GM19372 (cell line): ENCODE results near the gene ZCCHC9.
"Not testable (repeated sequence)": the region's sequence is repeated elsewhere in the genome, so short reads cannot be mapped to it uniquely, and the experiment has no call there.

Experiments
- ATAC-seq: cut with Tn5 transposase; IDR thresholded peaks from one replicate; pipeline ENCODE4 v1.9.1; 2021; ENCODE audit warnings: mild to moderate bottlenecking, low read depth, moderate library complexity; ENCODE audit not compliant: unreplicated experiment

The ZCCHC9 gene

GRCh38 chr5:81303563-81303962 is 2.2 kb downstream of the ZCCHC9 start:
- ATAC-seq = no peak

- ATAC-seq = no peak
Observed at GRCh38 chr5:81305785-81306184, 4.4 kb downstream of the ZCCHC9 start.

DNA sequence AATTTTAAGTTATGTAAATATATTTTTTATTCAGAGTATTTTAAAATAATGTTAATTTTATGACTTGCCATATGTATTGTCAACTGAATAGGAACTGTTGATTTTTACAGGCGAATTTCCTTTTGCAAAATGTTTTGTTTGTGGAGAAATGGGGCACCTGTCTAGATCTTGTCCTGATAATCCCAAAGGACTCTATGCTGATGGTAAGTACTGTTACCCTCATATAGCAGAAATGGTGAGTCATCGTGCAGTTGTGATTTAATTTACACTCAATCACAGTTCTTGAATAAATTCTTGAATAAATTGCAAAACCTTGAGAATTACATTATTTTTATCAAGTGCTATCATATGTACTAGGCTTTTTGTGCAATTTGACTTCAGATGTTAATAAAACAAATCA is 7.4 kb downstream of the ZCCHC9 start:
- ATAC-seq = no peak

GRCh38 chr5:81310402-81311063 is 9.1 kb downstream of the ZCCHC9 start:
- no peak for ATAC-seq

GRCh38 chr5:81313278-81313677 is 11.9 kb downstream of the ZCCHC9 start:
- ATAC-seq = no peak

- ATAC-seq = no peak
Observed at GRCh38 chr5:81313686-81314085, 12.3 kb downstream of the ZCCHC9 start.

DNA sequence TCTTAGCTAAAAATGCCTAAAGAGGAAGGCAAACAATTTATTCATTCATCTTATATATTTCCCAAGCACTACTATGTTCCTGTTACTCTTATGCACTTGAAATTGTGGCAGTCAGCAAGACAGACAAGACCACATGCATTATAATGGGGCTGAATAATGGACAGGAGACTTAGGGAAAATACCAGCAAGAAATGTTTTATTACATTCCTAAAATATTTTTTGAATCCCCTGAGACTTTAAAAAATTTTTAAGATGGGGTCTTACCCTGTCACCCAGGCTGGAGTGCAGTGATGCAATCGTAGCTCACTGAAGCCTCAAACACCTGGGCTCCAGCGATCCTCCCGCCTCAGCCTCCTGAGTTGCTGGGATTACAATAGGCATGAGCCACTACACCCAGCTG is 13.2 kb downstream of the ZCCHC9 start:
- no peak for ATAC-seq

- ATAC-seq = no peak
Observed at GRCh38 chr5:81315336-81315735, 13.9 kb downstream of the ZCCHC9 start.

- no peak for ATAC-seq
Observed at GRCh38 chr5:81315830-81316229, 14.4 kb downstream of the ZCCHC9 start.

- no peak for ATAC-seq
Observed at GRCh38 chr5:81316571-81316970, 15.2 kb downstream of the ZCCHC9 start.

DNA sequence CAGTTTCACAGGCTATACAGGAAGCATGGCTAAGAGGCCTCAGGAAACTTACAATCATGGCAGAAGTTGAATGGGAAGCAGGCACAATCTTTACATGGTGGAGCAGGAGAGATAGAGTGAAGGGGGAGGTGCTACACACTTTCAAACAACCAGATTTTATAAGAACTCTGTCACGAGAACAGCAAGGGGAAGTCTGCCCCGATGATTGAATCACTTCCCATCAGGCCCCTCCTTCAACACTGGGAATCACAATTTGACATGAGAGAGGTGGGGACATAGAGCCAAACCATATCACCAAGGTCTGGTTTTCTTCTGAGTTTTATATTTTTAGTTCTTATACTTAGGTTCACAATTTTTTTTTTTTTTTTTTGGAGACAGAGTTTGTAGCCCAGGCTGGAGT is 16.1 kb downstream of the ZCCHC9 start:
- ATAC-seq = no peak

- ATAC-seq = no peak
Observed at GRCh38 chr5:81326554-81326953, 25.2 kb downstream of the ZCCHC9 start.

DNA sequence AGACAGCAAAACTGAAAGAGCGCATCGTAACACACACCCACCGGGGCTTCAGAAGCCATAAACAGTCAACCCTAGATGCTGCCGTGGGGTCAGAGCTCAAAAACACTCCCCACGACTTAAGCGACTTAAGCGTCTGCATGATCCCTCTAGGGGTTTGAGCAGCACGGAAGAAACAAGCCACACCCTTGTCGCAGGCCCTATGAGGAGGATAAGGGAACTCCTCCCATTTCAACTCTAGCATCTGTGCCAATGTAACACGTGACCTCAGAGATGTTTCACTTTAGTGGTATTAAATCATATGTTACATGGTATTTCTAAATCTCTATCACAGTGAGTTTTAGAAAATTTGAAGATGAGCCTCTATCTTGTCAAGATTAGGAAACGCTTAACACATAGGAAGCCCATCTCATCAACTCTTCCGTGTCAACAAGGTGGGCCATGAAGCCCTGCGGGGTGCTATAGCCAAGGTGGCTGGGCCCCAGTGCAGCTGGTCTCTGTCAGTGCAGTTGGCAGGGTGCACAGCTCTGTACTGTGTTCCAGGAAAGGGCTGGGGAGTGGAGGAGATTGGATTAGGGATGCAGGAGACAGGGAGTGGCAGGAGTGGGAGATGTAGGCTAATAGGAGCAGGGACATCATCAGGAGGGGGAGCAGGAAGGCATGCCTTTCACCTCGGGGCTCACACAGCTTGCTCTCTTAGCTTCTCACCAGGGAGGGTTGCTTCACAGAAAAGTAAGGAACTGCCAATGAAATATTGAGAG is 33.1 kb downstream of the ZCCHC9 start:
- ATAC-seq = no peak

- no peak for ATAC-seq
Observed at GRCh38 chr5:81335946-81336345, 34.6 kb downstream of the ZCCHC9 start.

- no peak for ATAC-seq
Observed at GRCh38 chr5:81336556-81336955, 35.2 kb downstream of the ZCCHC9 start.

DNA sequence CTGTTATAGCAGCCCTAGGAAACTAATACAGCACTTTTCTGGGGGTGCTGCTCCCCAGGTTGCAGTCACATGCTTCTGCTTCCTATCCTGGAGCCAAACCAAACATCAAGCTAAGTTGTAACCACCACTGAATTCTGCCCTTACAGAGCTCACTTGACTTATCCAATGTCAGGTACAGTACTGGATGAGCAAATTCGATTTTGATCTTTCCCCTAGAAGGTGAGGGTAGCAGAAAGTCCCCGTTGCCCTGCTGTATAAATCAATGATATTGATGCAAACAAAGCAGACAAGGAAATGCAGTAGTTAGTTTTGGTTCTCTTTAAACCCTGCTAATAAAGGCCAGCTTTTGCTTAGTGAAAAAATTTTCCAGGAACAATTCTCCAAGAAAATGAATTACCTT is 36.4 kb downstream of the ZCCHC9 start:
- ATAC-seq = no peak

- not testable (repeated sequence) for ATAC-seq
Observed at GRCh38 chr5:81338213-81338612, 36.8 kb downstream of the ZCCHC9 start.

GRCh38 chr5:81344736-81345135 is 43.3 kb downstream of the ZCCHC9 start:
- no peak for ATAC-seq

GRCh38 chr5:81345411-81346003 is 44.1 kb downstream of the ZCCHC9 start:
- no peak for ATAC-seq

- no peak for ATAC-seq
Observed at GRCh38 chr5:81349161-81349560, 47.8 kb downstream of the ZCCHC9 start.

DNA sequence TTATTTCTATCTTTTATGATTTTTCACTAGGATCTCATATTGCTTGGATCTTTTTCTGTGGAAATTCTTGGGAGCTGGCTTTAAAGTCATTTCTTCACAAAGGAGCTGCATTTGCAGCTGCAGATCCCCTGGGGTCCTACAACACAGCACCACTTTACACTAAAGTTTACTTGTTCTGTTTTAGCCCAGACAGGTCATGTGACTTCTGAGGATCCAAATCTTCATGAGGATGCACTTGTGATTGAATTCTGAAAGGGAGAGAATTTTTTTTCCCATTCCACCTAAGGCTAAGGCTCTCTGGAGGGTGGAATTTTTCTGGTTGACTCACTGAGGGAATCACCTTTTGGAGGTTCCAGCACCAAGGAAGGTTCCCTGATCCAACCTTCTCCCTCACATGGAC is 49.1 kb downstream of the ZCCHC9 start:
- no peak for ATAC-seq

GRCh38 chr5:81353189-81353588 is 51.8 kb downstream of the ZCCHC9 start:
- ATAC-seq = no peak
